GM21737 (cell line): ENCODE results near the gene ARL10.

Experiments
- ATAC-seq: cut with Tn5 transposase; IDR thresholded peaks from one replicate; pipeline ENCODE4 v1.9.1; 2021; ENCODE audit warnings: mild to moderate bottlenecking, moderate library complexity; ENCODE audit not compliant: unreplicated experiment

Gene ARL10

GRCh38 chr5:176408590-176408989 is 43.3 kb downstream of the ARL10 start:
- ATAC-seq, result no peak

GRCh38 chr5:176409765-176410164 is 44.5 kb downstream of the ARL10 start:
- no peak for ATAC-seq

GRCh38 chr5:176410486-176411180 is 45.3 kb downstream of the ARL10 start:
- ATAC-seq, result no peak

DNA sequence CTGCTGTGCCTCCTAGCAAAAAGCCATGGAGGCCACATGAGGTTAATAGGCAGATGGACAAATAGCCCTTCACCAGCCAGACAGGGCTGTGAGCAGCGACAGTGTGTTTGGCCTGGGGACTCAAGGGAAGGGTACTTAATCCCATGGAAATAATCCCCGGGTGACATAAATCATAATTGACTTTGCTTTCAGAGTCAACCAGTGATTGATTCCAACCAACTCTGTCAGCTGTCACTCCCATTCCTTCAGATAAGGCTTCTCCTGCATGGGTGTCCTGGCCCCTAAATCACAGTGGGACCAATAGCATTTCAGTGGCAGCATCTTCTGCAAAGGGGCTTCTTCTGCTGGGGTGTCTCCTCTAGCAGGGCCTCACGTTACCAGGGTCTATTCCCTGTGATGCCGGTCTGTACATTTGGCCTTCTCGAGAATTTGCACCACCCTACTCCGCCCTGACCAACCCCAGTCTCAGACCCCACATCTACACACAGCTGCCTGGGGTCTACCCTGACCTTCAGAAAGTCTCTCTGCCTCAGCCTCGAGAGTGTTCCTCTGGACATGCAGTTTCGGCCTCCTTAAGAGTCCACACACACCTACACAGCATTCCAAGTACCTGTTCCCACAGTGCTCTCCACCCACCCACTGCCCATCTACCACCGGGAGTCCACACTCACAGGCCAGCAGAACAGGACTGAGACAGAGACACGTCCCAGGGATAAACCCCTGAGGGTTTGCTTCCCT is 47.4 kb downstream of the ARL10 start:
- no peak for ATAC-seq

GRCh38 chr5:176413255-176413565 is 47.9 kb downstream of the ARL10 start:
- ATAC-seq, result no peak

DNA sequence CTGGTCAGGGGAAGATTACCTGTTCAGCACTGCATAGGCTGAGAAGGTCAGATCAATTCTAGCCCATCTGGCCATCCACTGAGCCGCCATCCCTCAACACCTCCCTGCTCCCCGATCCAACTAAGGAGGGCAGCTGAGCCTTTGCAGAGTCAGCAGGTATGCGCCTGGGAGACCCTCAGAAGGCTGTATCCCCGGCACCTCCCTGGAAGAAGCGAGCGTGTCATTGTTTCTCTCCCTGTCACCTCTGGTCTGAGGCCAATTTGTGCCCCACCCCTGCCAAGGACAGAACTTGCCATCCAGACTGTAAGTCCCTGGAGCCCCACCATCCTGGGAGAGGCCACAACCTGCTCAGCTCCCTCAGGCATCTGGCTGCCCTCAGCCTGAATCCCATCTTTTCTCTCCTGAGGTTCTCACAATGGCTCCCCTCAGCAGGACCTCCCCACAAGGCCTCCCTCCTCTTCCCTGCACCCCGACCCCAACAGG is 48.5 kb downstream of the ARL10 start:
- no peak for ATAC-seq

DNA sequence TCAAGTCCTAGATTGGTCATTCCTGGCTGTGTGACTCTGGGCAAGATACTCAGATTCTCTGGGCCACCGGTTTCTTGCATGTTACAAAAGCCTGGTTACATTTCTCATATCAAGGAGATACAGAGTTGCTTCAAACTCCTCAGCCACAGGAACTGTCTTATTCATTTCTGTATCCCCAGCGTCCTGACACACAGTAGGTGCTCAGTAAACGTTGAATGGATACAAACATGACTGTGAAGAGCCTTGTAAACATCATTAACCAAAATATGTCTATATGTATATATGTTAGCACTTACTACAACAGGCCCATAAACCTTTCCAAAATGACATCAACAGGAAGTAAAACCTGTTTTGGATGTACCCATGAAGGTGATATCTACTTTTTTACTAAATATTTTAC is 49.4 kb downstream of the ARL10 start:
- no peak for ATAC-seq

- ATAC-seq, result no peak
Observed at GRCh38 chr5:176415240-176415951, 50.1 kb downstream of the ARL10 start.

DNA sequence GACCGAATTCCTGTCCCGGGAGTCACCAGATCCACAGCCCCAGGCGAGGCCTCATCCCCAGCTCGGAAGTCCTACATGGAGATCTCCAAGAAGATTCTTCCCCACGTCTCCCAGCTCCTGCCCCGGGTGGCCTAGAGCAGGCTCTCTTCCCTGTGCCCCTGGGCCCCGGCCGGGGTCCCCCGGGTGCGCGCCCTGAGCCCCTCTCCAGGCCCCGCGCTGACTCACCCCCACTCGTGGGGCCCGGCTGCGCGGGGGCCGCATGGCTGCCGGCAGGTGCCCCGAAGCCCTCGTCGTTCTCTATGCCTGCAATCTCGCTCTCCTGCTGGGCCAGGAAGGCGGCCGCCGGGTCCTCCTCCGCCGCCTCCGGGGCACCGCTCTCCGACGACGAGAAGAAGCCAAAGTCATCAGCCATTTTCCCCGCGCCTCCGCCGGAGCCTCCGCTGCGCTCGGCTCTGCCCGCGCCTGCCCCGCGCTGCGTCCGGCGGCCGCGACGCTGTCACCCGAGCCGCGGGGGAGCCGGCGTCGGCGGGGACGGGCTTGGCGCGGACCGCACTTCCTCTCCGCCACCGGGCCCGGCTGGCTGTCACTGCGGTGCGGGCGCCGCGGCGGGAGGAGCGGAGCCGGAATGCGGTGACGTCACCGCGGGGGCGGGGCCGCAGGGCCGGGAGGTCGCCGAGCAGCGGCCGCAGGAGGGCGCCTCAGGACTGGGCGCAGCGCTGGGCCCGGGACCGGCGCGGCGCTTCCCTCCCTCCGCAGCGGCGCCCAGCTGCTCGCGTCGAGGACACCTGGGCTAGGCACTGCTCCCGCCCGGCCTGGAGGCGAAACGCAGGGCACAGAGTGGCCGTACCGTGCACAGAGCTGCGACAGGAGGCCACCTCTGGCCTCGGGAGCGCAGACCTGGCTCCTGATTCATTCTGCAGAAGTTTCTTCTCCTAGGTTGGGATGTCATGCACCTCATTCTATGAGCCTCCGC is 51.0 kb downstream of the ARL10 start, which contains the start of gene CLTB:
TSS of gene CLTB (minus strand) at position 588 of the 973 bp plus-strand sequence. CDS start at position 412, 176 bp downstream.
- ATAC-seq, result peak; percentile 95

- no peak for ATAC-seq
Observed at GRCh38 chr5:176416965-176417364, 51.7 kb downstream of the ARL10 start.

DNA sequence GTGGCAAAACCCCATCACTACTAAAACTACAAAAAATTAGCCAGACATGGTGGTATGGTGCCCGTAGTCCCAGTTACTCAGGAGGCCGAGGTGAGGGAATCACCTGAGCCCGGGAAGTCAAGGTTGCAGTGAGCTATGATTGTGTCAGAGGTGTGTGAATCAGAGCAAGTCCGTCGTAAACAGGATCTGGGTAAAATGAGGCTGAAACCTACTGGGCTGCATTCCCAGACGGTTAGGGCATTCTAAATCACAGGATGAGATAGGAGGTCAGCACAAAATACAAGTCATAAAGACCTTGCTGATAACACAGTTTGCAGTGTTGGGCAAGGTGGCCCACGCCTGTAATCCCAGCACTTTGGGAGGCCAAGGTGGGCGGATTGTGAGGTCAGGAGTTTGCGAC is 53.0 kb downstream of the ARL10 start:
- no peak for ATAC-seq

DNA sequence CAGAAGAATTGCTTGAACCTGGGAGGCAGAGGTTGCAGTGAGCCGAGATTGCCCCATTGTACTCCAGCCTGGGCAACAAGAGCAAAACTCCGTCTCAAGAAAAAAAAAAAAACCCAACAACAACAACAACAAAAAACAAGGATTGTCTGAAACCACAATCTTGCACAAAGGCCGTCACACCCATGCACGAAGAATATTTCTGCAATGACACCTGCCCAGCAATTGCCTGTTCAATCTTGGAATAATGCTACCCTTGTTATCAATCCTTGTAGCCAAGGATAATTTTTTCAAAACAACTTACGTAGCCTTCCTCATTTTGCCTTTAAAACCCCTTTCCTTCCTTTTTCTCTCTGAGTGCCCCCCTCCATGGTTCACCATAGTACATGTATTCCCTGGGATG is 54.8 kb downstream of the ARL10 start:
- ATAC-seq, result no peak

DNA sequence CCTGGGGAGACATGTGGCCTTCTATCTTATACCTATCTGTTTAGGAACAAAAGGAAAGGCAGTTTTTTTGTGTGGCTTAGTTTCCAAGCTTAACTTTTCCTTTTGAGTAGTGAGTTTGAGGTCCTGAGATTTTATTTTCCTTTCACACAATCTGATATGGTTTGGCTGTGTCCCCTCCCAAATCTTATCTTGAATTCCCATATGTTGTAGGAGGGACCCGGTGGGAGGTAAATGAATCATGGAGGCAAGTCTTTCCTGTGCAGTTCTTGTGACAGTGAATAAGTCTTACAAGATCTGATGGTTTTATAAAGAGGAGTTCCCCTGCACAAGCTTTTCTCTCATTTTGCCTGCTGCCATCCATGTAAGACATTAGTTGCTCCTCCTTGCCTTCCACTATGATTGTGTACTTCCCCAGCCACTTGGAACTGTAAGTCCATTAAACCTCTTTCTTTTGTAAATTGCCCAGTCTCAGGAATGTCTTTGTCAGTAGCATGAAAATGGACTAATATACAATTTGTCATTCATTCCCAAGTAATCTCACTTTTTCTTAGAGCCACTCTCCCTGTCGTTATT is 55.8 kb downstream of the ARL10 start:
- no peak for ATAC-seq

DNA sequence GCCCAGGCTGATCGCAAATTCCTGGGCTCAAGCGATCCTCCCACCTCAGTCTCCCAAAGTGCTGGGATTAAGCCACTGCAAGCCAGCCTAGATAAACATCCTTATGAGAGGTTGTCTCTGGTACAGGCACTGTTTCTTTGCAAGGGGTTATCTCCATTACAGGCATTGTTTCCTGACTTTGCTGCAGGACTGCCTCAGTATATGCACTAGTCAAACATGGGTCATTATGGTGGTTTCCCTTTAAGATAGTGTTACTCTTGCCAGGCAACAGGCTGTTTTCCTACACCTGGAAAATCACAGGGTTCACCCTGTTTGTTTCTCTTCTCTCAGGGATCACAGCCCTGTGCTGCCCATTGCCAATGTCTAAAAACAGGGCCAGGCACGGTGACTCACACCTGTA is 58.9 kb downstream of the ARL10 start:
- ATAC-seq, result no peak

DNA sequence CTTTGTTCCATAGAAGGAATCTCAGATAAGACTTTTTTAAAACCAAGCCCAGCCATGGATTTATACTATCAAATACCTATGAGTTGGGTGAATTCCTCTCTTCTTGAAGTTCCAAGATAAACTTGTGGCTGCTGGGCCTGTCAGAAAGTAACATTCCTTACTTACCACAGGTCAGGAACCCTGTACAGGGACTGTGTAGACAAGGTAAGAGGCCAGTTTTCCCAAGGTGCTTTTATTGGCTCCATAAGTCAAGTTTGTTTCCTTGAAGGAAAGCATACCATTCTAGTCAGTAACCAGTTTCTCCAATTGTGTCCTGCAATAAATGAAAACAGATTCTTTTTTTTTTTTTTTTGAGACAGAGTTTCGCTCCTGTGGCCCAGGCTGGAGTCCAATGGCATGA is 59.9 kb downstream of the ARL10 start:
- ATAC-seq, result no peak

DNA sequence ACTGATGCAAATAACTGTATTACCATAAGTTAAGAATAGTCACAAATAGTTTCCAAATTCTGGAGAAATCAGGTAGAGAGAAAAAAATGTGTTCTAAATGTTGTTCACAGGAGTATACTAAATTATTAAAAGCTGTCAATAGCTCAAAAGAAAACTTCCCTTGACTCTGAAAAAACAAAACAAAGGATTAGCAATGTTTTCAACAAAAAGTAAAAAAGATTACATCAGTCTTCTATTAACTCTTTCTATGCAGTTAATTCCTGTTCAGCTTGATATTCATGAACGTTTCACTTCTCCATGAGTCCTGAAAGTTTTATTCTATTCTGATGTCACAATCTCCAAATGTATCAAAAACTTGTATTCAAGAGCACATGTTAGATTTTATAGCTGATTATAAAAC is 60.5 kb downstream of the ARL10 start:
- no peak for ATAC-seq

DNA sequence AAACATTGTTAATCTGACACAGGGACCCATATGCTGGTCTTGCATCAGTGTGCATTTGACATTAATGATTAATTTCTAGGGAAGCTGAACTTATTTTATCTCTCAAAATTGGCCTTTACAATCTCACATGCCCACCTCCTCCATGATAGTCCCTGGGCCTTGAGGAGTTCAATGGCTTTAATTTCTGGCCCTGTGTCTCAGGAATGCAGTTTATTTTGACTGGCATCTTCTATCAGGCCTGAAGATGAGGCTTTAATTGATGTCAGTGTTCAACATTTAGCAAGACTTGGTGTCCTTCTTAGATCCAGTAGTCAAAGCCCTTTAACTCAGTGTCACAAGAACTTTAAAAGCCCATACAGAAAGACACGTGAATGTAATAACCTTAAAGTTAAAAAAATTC is 61.6 kb downstream of the ARL10 start:
- no peak for ATAC-seq

- ATAC-seq, result no peak
Observed at GRCh38 chr5:176427971-176428370, 62.7 kb downstream of the ARL10 start.

- no peak for ATAC-seq
Observed at GRCh38 chr5:176429972-176430371, 64.7 kb downstream of the ARL10 start.
